Islet of Langerhans (tissue), 1 donor: ENCODE data around the gene KLHL1.
A peak's percentile ranks its signal among the peaks of the same experiment; 100 is the strongest.

Experiments used
- FAIRE-seq: peaks from one replicate; lab custom pipeline; 2011; peaks lifted over from hg19 to GRCh38; lab: Jason Lieb, UNC

The KLHL1 gene

GRCh38 chr13:69857183-69857821 is 250.9 kb downstream of the KLHL1 start:
- FAIRE-seq = peak; percentile 100

DNA sequence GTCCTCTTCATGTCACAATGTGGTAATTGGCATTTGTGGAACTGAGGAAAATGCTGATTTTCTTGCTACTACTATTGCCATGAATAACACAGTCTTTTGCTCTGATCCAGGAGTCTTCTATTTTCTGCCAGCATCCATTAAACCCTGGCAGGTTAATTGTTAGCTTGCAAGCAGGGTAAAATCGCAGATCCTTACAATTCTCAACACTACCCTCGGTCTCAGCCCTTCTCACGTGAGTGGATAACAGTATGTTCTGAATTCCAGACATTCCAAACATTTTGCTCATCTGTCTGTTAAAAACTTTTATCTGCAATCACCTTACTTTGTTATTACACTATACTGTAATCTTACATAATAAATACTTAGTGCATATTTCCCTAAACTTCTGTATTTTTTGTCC is 251.9 kb downstream of the KLHL1 start:
- no peak for FAIRE-seq

GRCh38 chr13:69828527-69828926 is 279.7 kb downstream of the KLHL1 start:
- no peak for FAIRE-seq

DNA sequence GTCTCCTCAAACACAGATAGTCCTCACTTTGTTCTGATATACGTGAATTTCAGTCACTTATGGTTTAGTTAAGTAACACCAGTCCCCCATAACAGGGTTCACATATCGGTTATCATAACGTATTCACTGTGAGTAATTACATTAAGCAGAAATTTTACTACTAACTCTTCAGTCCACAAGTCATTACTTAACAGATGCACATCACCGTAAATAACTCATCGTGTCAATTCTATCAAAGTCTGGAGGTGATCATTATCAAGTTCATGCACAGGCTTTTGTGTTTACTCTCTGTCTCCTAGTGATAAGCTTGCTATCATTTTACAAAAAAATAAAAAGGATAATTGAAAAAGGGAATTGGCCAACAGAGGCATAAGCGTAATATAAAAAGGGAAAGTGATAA is 288.1 kb downstream of the KLHL1 start:
- FAIRE-seq = no peak

- FAIRE-seq = no peak
Measured at GRCh38 chr13:69817333-69817869, 290.9 kb downstream of the KLHL1 start.

DNA sequence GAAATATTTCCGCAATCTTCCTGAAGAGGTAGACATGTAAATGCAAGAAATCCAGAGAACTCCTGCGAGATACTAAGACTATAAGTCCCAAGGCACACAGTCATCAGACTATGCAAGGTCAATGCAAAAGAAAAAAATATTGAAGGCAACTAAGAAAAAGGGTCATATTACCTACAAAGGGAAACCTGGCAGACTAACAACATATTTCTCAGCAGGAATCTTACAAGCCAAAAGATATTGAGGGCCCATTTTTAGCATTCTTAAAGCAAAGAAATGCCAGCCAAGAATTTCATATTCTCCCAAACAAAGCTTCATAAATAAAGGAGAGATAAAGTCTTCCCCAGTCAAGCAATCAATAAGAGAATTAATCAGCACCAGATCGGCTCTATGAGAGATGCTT is 299.1 kb downstream of the KLHL1 start:
- no peak for FAIRE-seq

- FAIRE-seq = no peak
Measured at GRCh38 chr13:69796256-69796655, 312.0 kb downstream of the KLHL1 start.

- no peak for FAIRE-seq
Measured at GRCh38 chr13:69793783-69794453, 314.3 kb downstream of the KLHL1 start.

DNA sequence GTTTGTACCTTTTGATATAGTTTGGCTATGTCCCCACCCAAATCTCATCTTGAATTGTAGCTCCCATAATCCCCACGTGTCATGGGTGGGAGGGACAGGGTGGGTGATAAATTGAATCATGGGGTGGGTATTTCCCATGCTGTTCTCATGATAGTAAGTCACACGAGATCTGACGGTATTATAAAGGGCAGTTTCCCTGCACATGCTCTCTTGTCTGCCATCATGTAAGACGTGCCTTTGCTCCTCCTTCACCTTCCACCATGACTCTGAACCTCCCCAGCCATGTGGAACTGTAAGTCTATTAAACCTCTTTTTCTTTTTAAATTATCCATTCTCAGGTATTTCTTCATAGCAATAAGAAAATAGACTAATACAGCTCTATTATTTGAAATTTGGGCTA is 331.3 kb downstream of the KLHL1 start:
- no peak for FAIRE-seq

DNA sequence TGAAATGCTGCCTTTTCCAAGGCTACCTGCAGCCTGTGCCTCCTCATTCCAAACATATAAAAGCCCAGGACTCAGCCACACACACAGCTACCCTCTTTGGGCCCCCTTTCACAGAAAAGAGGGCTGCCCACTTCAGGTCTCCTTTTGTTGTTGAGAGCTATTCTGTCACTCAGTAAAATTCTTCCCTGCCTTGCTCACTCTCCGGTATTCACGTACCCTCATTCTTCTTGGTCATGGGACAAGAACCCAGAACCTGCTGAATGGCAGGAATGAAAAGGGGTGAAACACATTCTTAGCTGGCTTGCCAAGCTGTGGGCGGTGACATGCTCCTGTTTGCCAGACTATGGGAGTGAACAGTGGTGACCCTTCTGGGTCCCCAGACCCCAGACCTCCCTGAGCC is 338.6 kb downstream of the KLHL1 start:
- FAIRE-seq = no peak

DNA sequence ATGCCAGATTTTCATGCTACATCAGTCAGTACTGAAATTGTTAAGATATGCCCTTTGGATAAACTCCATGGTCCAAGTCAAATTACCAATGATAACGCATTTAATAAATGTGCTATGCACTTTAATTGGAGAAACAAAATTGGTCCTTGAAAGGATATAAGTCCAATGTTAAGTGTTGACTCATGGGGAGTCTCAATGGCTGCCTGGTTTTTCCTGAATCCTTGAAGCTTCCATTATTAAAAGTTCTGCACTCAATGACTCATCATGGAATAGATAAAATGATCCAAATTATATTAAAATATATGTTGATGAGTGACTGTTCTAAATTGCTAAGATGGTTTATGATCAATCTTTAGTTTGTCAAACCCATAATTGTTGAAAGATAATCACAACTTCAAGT is 346.7 kb downstream of the KLHL1 start:
- FAIRE-seq = no peak

DNA sequence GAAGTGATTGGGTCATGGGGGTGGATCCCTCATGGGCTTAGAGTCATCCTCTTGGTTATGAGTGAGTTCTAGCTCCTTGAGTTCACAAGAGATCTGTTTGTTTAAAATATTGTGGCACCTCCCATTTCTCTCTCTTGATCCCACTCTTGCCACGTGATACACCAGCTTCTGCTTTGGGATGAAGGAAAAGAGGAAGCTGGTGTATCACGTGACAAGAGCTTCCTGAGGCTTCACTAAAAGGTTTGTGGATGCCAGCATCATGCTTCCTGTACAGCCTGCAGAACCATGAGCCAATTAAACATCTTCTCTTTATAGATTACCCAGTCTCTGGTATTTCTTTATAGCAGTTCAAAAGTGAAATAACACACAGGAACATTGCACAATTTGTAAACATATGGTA is 353.2 kb downstream of the KLHL1 start:
- FAIRE-seq = no peak

DNA sequence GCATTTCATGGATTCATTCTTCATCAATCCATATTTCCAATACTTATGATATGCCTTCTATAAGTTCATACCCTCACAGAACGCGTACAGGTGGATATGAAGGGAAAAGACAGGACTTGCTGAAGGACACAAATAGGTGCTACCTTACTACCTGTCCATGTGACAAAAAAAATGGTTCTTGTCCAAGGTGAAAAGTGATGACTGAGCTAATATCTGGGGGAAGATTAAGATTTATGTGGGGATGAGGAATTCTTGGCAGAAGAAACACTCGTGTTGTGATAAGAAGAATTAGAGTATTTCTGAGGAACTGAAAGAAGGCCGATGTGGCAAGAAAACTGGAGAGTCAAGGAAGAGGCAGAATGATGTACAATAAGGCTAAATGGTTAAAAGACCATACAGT is 357.0 kb downstream of the KLHL1 start:
- FAIRE-seq = no peak

DNA sequence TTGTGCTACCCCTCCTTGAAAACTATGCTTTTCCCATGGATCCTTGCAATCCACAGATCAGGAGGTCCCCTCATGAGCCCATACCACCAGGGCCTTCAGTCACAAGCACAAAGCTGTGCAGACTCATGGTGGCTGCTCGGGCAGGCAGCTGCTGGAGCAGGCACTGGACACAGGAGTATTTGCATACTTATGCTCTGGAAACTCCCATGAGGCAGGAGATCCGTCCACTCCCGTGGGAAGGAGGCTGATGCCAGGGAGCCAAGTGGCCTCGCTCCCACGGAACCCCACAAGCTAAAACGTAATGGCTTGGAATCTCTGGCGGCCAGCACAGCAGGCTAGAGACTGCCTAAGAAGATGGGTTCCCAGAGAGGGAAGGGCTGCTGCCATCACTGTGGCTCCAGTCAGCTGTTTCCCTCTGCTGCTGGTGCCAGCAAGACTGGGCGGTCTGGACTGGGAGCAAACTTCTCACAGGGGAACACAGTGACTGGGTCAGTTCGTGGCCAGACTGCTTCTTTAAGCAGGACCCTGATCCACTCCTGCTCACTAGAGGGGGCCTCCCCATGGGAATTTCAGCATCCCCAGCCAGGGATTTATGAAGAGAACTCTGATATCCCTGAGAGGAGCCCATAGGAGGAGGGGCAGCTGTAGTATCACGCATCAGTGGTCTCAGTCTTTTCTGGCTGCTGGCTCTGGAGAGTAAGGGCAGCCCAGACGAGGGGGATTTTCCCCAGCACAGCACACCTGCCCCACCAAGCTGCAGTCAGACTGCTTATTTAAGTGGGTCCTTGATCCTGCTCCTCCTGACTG is 370.9 kb downstream of the KLHL1 start:
- FAIRE-seq = no peak

DNA sequence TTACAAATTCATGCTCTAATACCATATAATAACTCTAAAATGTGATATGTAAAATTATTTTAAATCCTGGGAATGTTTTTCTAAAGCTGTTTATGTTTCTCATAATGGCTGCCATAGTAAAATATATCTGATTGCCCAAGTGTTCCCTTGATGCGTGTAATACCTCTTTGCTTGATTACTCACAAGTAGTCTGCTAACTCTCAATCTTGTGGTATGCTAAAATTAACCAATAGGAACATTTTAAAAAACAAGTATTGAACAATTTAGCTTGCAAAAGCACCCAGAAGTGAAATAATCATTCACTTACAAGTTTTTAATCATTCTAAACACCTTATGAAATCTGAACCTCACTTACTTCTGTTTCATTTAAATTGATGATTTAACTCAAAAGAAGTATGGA is 386.6 kb downstream of the KLHL1 start:
- FAIRE-seq = no peak

- no peak for FAIRE-seq
Measured at GRCh38 chr13:69720278-69720983, 387.8 kb downstream of the KLHL1 start.

- FAIRE-seq = no peak
Measured at GRCh38 chr13:69706807-69707206, 401.4 kb downstream of the KLHL1 start.

DNA sequence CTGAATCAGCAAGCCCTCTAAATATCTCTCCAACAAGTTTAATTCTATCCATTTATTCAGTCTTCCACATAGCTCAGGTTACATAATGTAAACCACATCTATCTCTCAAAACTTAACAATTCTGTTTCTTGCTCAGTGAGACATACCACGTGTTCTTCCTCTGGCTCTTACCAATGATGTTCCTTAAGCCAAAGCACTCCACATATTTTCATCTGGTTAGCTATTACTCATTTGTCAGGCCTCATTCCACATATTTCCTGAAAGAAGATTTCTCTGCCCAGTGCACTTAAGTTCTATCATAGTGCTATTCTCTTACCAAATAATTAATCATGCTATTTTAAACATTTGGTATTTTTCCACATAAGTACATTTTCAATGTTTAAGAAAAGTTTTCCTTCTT is 403.9 kb downstream of the KLHL1 start:
- no peak for FAIRE-seq

DNA sequence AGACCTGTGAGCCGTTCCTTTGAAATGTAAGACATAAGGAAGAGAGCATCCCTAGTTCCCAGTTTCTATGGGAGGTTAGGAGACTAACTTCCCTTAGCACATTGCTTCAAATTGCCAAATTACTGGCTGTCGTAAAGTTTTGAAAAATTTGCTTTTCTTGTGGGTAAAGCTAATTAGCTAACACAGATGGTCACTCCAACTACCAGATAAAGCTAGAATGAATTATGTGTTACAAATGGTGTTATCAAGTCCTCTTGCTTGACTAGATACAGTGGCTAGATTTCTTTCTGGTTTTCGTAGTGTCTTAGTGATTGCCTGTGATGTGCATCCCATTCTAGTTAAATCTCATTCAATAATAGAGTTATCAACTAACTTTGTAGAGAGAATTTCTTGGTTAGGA is 417.3 kb downstream of the KLHL1 start:
- no peak for FAIRE-seq

DNA sequence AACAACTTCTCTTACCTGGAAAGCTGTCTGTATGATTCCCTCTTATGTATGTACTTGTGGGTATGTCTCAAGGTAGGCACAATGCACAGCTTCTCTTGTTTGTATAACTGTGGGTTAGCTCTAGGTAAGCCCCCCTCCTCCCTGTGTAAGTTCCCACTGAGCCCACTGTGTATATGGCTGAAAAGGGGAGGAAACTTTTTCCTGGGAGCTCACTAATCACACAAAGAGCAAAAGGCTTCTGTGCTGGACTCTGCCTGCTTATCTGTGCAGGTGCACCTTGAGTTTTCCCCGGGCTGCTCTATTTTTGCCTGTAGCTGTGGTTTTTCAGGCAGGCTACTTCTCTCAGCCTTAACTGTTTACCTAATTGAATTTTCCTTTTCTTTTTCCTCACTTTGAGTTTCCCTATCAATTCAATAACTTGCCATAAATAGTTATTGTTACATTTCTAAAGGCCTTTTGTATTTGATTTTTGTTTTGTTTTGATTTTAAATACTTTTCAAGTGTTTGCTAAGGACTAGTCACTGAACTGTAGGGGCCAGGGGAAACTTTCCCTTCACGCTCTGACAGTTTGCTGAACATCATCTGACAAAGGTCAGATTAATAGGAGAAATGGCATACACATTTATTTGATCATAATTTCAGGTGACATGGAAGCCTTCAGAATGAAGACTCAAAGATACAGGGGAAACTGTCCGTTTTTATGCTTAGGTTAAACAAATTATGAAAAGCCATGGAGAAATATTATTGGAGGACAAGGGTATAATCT is 424.1 kb downstream of the KLHL1 start:
- FAIRE-seq = no peak

DNA sequence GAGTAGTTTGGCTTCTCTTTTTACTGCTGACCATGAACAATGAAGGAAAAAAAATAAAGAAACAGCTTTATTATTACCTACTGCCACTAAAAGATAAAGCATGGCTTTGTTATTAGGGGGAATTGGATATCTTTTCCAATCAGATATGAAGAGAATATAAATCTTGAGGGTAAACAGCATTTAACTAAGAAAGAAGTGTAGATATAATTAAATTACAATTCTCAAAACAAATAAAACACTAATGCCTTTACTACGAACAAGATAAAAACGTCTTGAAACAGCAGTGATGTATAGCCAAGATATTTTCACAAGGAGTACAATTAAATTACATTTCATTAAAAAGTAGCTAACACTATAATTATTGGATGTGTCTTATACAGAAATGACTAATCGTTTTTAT is 426.5 kb downstream of the KLHL1 start:
- no peak for FAIRE-seq

DNA sequence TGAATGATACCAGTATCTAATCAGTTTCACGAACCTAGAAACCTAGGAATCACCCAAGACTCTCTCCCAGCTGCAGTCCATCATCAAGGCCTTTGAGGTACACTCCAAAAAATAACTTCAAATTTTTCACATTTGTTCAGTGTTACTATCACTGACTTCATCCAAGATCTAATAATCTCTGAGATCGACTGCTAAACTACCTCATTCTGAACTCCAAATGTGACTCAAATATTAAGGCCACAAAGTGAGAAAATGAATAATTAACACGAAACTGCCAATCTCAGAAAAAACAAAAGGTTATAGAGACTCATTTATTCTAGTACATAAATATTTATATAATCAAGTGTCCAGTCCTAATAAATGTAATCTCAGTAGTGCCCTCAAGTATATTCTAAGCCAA is 430.9 kb downstream of the KLHL1 start:
- FAIRE-seq = no peak
